GM18867 (cell line): ENCODE data around the gene PCDH9.
A peak's percentile ranks its signal among the peaks of the same experiment; 100 is the strongest.

Source experiments
- ATAC-seq: cut with Tn5 transposase; IDR thresholded peaks from one replicate; pipeline ENCODE4 v1.9.1; 2021; ENCODE audit warnings: mild to moderate bottlenecking, moderate library complexity; ENCODE audit not compliant: unreplicated experiment

PCDH9 gene

DNA sequence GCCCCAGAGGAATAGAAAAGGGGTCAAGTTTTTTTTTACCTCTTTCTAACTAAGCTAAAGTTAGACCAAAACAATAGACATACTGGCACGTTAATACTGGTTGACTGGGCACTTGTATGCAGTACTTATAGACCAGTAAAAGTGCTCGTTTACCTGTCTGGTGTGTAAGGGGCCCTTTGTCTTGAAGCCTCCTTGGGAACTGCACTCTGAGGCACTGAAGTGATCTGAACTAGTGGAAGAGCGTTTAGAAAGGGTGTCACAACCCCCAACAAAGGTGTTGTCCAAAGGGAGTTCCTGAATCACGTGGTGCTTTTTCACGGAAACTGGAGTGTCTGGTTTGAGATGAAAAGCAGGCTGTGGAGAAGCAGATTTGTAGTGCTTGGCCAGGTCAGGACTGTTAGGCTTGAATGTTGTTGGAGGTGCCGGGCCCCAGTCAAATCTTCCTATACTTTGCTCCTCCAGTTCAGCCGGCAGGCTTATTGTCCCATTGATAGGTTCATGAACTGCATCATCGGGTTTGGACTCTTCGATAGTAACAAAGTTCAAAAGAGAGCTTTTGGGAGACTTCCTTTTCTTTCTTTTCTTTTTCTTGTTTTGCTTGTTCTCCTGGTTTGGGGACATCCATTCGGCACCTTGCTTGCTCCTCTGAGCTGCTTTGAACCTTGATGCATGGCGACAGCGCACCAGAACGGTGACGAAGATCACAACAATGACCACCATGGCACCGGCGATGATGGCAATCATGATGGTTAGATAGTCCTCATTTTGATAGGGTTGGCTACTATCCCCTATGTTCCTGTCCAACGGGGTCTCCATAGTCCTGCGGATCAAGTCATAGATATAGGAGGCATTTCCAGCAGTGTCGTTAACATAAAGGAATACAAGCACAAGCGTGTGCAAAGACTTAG lies 4.6 kb downstream of the PCDH9 start:
- ATAC-seq: no peak

DNA sequence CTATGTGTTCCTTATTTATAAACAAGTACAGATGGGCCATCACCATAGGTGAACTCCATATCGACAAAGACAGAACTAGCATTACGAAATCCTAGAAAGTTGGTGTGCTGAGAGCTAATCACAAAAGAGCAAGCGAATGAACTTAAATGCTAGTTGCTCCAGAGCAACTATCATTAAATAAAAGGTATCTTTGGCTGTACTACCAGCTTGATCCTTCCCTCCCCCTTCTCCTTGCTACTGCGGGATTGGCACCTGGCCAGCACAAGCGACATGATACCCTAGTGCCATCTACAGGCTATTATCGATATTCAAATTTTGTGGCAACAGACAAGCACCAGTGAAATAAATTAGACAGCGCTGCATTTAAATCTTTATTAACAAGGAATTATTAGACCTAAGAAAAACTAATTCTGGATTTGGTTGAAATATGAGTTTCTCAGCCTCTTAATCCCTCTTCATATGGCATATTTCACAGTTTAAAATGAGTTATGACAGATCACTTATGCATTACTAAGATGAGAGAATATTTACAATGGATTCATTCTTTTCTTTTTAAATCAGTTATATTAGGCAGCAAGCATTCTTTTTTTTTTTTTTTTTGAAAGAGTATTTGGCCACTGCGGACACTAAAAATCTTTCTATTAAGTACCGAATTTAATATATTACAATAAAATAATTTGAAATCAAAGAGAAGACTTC lies 5.8 kb downstream of the PCDH9 start:
- ATAC-seq: peak; percentile 63

DNA sequence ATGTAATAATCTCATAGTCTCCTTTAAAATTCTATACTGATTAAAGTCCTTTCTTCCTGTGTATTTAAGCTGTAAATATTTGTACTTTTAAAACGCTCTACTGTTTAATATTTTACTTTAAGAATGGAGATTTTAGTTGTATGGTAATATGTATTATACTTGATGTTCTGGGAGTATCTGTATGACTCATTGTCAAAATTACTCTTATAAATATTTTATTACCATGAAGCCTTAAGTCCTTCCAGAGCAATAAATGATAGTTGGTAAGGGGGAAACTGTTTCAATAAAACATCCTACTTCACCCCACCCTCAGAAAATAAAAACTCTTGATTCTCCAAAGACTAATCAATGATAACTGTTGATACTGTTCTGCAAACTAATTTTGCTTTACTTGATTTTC lies 6.4 kb downstream of the PCDH9 start:
- no peak for ATAC-seq

DNA sequence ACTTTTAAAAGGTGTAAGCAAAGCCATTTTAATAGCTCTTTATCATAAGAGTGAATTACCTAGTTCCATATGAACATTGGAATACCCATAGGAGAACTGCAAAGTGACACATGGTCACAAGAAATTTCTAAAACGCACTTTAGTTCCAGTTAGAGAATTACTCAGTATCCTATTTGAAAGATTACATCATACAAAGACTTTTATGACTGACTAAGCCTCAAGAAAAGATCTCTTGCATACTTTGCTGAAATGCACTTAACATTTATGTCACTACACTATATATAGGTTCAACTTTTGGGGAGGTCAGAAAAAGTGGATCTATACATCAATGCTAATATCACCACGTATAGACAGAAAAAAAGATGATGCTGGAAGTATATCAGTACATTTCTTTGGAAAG lies 7.1 kb downstream of the PCDH9 start:
- no peak for ATAC-seq

DNA sequence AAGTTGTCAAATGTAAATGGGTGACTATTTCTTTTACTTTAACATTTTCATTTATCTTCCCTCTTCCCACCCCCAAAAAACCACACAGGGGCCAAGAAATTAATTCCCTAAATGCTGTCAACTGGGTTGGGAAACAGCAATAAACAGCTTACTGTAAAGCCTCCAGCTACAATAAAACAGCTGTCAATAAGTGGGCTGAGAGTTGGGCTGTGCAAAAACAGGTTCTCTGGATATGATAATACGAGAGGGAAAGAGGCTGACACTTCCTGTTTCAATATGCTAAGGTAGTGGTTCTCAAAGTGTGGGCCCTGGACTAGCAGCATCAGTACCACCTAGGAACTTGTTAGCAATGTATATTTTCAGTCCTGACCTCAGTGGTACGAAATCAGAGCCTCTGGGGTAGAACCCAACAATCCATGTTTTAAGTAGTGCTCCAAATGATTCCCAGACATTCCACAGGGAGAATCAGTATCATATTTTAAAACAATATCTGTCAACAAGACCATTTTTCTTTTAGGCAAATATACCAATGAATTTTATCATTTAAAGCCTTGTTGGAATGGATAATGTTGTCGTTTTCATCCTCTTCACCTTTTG lies 8.4 kb downstream of the PCDH9 start:
- peak; percentile 73 for ATAC-seq

DNA sequence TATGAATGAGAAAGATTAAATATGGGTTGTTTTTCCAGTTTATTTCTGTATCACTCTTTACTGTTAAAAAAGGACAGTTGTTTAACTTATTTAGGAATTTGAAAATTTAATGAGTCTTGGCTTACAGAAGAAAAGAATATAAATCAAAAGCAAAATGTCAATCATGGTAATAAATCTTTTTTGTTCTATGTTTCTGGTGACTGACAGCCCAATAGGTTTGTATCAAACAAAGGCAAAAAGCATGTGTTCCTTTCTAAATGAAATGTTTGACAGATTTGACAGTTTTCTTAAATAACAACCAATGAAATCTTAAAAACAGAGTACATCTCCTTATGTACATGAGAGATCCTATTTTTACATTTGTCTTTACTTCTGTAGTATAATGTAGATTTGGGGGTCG lies 11.0 kb downstream of the PCDH9 start:
- no peak for ATAC-seq

DNA sequence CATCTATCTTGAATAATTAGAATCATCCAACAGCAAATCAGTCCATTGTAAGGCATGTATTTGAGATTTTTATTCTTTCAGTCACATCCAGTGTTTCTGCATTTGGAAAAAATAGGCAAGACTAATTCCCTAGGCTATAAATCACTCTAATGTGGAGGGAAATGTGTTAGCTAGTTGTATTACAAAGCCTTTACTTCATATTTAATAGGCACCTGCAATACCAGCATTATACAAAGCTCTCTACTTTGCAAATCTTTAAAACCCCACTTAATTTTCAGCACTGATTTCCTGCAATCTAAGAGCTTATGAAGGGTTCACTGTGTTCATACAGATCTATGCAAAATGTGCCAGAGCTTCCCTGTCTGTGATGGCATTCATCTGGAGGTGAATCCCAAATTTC lies 12.3 kb downstream of the PCDH9 start:
- no peak for ATAC-seq

DNA sequence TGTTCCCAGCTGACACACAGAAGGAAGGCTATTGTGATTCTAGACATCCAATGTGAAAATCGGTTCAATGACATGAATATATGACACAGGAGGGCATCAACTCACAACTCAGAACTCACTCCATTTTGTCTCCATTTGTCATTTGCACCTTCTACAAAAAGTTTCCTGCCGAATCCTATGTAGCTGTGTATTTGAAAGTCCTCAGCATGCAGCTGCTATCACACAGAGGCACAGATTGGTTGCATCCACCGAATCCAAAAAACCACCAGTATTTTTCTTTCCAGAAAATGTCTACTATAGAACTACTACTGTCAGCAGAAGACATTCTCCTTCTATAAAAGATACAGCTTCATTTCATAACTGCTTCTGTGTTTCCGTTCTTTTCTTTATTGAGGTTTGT lies 13.3 kb downstream of the PCDH9 start:
- ATAC-seq: no peak

DNA sequence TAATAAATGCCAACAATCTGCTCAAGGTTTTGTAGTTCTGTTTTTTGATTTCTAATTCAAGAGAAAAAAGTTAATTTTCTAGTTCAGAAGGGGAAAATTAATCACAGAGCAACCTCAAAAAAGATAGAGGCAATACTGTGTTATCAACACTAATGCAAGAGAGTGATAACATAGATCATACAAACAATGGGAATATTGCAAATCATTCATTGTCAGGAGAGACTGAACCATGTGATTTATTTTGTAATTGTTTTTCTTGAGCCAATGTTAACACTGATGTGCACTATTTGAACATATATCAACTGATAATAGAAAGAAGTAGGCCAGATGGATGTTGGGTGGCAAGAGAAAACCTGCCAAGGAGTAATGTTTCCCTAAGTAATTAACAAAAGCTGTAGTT lies 19.9 kb downstream of the PCDH9 start:
- ATAC-seq: no peak

DNA sequence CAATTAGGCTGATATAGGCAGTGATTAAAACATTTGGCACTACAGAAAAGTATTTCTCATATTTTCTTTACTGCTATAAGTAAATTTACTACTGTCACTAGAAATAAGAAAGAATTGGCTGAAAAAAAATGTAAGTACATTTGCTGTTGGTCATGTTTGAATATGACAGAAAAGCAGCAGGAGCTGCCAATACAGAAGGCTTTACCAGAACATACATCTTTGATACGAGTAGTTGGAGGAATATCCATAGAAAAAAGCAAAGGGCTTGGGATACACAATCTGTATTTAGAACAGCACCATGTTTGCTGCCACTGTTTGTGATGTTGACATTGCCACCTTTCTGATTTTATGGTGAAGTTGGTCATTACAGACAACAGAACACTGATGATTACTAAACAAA lies 21.6 kb downstream of the PCDH9 start:
- no peak for ATAC-seq

DNA sequence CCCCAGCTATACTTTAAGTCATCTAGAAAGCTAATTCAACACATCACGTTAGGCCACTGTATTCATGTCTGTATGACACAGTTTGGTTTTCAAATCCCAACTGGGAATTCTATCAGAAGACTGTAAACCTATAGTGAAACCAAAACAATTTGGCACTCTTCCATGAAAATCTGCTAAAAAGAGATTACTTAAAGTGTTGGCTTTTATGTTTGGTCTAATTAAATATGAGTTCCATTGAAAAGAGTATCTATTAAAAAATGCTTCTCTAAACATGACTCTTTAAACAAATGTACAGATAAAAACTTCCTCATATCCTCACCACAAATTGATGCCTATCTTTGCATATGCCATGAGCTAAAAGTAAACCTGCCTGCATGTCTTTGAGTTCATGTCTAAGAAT lies 25.4 kb downstream of the PCDH9 start:
- no peak for ATAC-seq

DNA sequence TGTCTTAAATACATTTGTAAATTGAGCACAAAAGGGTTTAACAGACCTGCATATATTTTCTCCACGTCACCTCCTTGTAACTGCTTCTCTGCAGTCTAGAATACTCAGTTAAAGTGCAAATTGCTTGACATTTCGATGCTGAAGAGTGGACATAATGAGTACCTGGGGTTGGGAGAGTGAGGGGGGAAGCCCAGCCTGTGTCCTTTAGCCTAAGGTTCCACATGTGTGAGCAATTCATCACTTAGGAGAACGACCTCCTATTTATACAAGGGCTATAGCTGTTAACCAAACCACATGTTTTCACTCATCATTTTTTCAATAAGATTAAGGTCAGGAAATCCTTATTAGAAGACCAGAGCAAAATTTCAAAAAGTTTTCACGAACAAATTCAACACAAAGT lies 29.5 kb downstream of the PCDH9 start:
- no peak for ATAC-seq

DNA sequence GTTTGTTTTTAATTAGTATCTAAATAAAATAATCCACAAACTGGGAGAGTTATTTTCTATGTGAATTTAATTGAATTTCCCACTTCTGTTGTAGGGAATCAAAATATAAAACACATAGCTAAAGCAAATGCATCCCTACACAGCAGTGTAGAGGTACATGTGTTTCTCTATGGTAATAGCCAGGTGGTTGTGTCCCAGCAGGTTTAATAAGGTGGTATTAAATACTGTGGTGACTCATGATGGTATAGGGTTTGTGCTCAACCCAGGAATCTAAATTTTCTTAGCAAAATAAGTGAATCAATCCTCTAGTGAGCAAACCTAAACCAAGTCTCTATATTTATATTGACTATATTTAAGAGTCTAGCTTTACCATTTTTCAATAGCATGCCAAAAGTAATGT lies 30.0 kb downstream of the PCDH9 start:
- ATAC-seq: no peak

DNA sequence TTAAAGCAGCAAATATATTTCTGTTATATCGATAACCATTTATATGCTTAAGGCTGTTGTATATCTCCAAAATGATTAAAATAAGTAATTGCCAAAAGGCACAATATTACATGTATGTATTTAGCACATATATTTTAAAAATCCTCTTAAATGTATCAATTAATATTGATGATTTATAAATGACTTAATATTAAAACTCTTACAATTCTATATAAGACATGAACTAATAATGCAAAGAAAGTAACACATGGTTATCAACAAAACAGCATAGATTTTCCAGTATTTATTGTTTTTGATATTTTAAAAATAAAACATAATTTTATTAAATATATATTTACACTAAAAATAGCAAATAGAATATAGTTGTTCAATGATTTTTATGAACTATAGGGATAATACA lies 32.4 kb downstream of the PCDH9 start:
- ATAC-seq: no peak

DNA sequence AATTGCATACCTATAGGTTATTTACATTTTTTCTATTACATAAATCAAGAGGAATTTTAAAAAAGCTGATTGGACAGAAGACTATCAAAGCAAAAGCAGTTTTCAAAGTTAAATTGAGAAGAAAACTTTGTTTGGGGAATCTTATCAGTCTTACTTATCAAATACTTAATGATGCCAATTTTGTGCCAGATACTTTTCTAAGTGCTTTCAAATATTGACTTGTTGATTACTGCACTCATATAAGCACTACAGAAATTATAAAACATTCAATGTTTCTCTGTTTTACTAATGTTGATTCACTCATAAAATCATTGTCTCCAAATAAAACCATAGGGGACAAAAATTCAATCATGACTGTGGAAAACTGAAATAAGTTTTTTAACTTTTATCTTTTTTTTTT lies 36.2 kb downstream of the PCDH9 start:
- ATAC-seq: no peak

DNA sequence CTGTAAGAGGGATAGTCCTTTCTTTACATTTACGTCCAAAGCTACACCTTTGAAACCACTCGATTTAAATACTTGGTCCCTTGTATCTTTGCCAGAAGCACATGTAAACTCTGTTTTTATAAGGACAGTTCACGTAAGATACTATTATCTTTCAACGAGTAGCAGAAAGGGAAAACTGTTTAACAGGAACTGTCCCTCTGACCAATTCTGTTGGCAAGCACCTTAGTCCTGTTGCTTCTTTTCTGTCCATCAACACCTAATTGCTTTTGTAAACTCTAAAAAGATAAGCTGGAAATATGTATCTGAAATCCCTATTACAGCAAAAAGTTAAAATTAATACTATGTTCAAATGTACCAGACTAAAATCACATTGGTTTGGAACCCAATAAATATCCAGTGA lies 37.4 kb downstream of the PCDH9 start:
- no peak for ATAC-seq

DNA sequence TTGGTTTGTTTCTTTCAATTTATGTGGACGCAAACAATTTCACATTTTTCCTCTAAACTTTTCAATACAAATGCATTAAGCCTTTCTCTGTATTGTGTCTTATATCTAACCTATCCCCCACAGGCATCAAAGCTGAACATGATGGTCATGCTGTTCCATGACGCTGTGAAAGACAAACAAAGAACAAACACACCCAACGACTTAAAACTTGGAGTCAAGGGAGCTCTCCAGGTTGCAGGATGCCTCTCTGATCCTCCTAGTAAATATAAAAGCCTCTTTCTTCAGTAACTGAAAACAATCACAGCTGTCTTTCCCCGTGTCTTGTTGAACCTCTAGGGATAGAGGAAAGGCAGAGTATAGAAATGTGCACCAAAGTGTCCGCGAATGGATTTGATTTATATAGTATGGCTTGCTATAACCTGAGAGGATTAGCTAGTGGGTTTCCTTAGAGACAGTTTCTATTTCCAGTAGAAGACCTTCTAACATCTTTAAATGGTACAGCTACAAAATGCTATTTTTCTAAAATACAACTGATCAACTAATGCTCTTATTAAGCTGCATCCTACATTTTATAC lies 43.1 kb downstream of the PCDH9 start:
- no peak for ATAC-seq

DNA sequence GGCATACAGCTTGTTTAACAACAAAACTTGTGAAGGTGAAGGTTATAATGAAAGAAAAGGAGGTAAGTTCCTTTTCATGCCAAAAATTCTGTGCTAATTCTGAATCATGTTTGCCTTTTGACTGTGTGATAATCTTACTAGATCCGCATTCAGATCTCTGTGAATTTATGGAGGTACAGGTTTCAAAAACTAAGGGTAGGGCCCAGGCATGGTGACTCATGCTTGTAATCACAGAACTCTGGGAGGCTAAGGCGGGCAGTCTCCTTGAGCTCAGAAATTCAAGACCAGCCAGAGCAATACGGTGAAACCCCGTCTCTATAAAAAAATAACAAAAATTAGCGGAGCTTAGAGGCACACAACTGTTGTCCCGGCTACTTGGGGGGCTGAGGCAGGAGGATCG lies 45.9 kb downstream of the PCDH9 start:
- no peak for ATAC-seq

DNA sequence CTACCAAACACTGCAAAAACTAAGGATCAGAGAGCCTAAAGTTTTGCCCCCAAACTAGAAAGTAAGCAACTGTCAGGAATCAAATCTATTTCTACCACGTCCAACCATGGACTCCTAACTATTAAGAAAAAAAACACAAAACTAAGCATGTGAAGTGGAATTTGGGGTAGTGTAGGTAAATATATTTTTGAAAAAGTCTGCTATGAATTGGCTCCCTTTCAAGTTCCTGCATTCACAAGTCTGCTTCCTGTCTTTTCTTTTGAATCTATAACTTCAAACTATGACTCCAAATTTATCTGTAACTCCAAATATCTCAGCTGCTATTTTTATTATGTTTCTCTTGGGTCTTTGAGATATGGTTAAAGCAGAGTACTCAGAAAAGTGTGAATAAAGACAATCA lies 47.0 kb downstream of the PCDH9 start:
- no peak for ATAC-seq

DNA sequence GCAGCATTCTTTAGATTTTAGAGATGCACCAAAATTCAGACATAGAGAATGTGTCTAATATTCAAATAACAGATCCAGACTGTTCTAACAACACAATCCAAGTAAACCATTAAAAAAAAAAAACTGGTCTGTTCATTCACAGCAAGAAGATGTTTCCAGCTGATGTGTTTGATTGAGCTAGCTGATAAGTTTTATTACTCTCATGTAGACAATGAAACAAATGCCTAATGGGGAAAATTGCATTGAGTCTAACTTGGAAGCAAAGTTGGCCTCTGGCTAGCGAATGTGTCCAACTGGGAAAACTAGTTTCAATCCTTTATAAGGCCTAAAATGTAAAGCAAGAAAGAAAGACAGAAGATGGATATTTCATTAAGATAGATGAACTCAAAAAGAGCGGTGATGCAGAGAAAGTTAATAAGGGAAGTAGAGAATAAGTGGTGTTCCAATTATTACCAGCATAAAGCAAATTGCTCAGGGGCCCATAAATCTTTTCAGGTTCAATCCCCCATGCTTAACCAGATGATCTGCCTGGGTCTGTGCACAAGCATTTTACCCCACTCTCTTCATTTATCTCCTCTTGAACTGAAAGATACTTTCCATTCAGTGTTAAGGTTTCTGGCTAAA lies 54.2 kb downstream of the PCDH9 start:
- ATAC-seq: no peak

DNA sequence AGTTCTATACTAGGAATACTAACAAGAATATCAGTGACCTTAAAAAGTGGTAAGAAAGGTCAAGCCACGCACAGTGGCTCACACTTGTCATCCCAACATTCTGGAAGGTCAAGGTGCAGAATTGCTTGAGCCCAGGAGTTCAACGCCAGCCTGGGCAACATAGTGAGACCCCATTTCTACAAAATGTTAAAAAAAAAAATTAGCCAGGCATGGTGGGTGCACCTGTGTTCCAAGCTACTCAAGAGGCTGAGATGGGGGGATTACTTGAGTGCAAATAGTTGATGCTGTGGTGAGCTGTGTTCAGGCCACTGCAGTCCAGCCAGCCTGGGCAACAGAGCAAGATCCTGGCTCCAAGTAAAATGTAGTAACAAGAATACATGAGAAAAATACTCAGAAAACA lies 61.8 kb downstream of the PCDH9 start:
- no peak for ATAC-seq
